Measurements from ENCODE around the gene CELF3. TPM values are rescaled to one million over a fixed set of nuclear protein-coding genes. Genes with fewer than 3 reads are reported as not detected.
"Not testable (repeated sequence)": the region's sequence is repeated elsewhere in the genome, so short reads cannot be mapped to it uniquely, and the experiment has no call there.

Gene CELF3
- total RNA-seq, 1 experiment from 2014 or later = not detected

GRCh38 chr1:151703813-151704212 lies 12.8 kb downstream of the CELF3 start:
- no peak for DNase-seq (ENCODE audit: low read depth)

GRCh38 chr1:151702936-151703335 lies 13.7 kb downstream of the CELF3 start:
- DNase-seq (ENCODE audit: low read depth) = no peak

- DNase-seq (ENCODE audit: low read depth) = no peak
These were observed 15.1 kb downstream of the CELF3 start for GRCh38 chr1:151701515-151701914.

GRCh38 chr1:151693057-151693651 lies 23.4 kb downstream of the CELF3 start:
- DNase-seq (ENCODE audit: low read depth) = peak; percentile 36

- DNase-seq (ENCODE audit: low read depth) = no peak
These were observed 24.4 kb downstream of the CELF3 start for GRCh38 chr1:151692226-151692625.

- no peak for DNase-seq (ENCODE audit: low read depth)
These were observed 27.1 kb downstream of the CELF3 start for GRCh38 chr1:151689494-151689893.

GRCh38 chr1:151686561-151686960 lies 30.0 kb downstream of the CELF3 start:
- DNase-seq (ENCODE audit: low read depth) = no peak

- no peak for DNase-seq (ENCODE audit: low read depth)
These were observed 32.5 kb downstream of the CELF3 start for GRCh38 chr1:151684128-151684527.

- not testable (repeated sequence) for DNase-seq (ENCODE audit: low read depth)
These were observed 33.7 kb downstream of the CELF3 start for GRCh38 chr1:151682901-151683300.

GRCh38 chr1:151681923-151682322 lies 34.7 kb downstream of the CELF3 start:
- DNase-seq (ENCODE audit: low read depth) = no peak

GRCh38 chr1:151680826-151681225 lies 35.8 kb downstream of the CELF3 start:
- peak; percentile 95 for DNase-seq (ENCODE audit: low read depth)

- peak; percentile 53 for DNase-seq (ENCODE audit: low read depth)
These were observed 36.2 kb downstream of the CELF3 start for GRCh38 chr1:151680391-151680790.

GRCh38 chr1:151673407-151673806 lies 43.2 kb downstream of the CELF3 start:
- DNase-seq (ENCODE audit: low read depth) = no peak

- not testable (repeated sequence) for DNase-seq (ENCODE audit: low read depth)
These were observed 46.4 kb downstream of the CELF3 start for GRCh38 chr1:151670036-151670675.

GRCh38 chr1:151668090-151668489 lies 48.5 kb downstream of the CELF3 start:
- peak; percentile 14 for DNase-seq (ENCODE audit: low read depth)

GRCh38 chr1:151661751-151662150 lies 54.9 kb downstream of the CELF3 start:
- DNase-seq (ENCODE audit: low read depth) = no peak

- no peak for DNase-seq (ENCODE audit: low read depth)
These were observed 61.2 kb downstream of the CELF3 start for GRCh38 chr1:151655371-151655770.

- peak; percentile 4 for DNase-seq (ENCODE audit: low read depth)
These were observed 63.2 kb downstream of the CELF3 start for GRCh38 chr1:151653397-151653796.

Other genes starting within 250 kb of the CELF3 start
- 0.52 and 1.5 TPM in 2 replicates for gene CGN, start 205.4 kb downstream of the CELF3 start, total RNA-seq (2014; rRNA removed; shearing (Covaris generic))
- 13.2 and 21.1 TPM in 2 replicates for gene TUFT1, start 176.5 kb downstream of the CELF3 start, total RNA-seq (2014; rRNA removed; shearing (Covaris generic))
- 22.4 and 29.1 TPM in 2 replicates for gene SNX27, start 104.8 kb downstream of the CELF3 start, total RNA-seq (2014; rRNA removed; shearing (Covaris generic))
- gene RIIAD1, start 4.7 kb upstream of the CELF3 start, total RNA-seq (2014; rRNA removed; shearing (Covaris generic)) = not detected in 2 replicates
- 103 and 173 TPM in 2 replicates for gene MRPL9, start 46.7 kb upstream of the CELF3 start, total RNA-seq (2014; rRNA removed; shearing (Covaris generic))
- 10.8 and 11.0 TPM in 2 replicates for gene TDRKH, start 73.7 kb upstream of the CELF3 start, total RNA-seq (2014; rRNA removed; shearing (Covaris generic))
- gene LINGO4, start 88.6 kb upstream of the CELF3 start, total RNA-seq (2014; rRNA removed; shearing (Covaris generic)) = not detected in 2 replicates
- gene RORC, start 115.0 kb upstream of the CELF3 start, total RNA-seq (2014; rRNA removed; shearing (Covaris generic)) = 0.44 TPM in 1 of 2 replicates, not detected in the other
- gene C2CD4D, start 123.0 kb upstream of the CELF3 start, total RNA-seq (2014; rRNA removed; shearing (Covaris generic)) = not detected in 2 replicates
- gene THEM5, start 136.9 kb upstream of the CELF3 start, total RNA-seq (2014; rRNA removed; shearing (Covaris generic)) = not detected in 2 replicates
- gene THEM4, start 192.7 kb upstream of the CELF3 start, total RNA-seq (2014; rRNA removed; shearing (Covaris generic)) = 8.2 and 11.7 TPM in 2 replicates